Renal cortex interstitium (tissue), 11 donors: ENCODE results near the gene RAB11FIP3. TPM values are rescaled to one million over a fixed set of nuclear protein-coding genes. Genes with fewer than 3 reads are reported as not detected.
"Not testable (repeated sequence)": the region's sequence is repeated elsewhere in the genome, so short reads cannot be mapped to it uniquely, and the experiment has no call there.

Experiments used
- DNase-seq, 11 donors: peaks; one replicate each; pipeline ENCODE4 v3.0.0-alpha.2; 2013; ENCODE audit warnings: low read depth in 9 of 11, low spot score in 4 of 11; ENCODE audit errors: extremely low read depth in 1 of 11
- polyA plus RNA-seq, 3 donors: library from polyadenylated mRNA; unstranded; fragments of 120-200 nt; gene quantifications; one replicate each; pipeline ENCODE4 v1.2.1, GENCODE V29; 2013; ENCODE audit not compliant: insufficient read length in 3 of 3

RAB11FIP3 gene
- polyA plus RNA-seq, 3 donors, result 96.3 to 159 (median 104) TPM

- DNase-seq, result no peak
Observed at GRCh38 chr16:473046-474043, 47.9 kb downstream of the RAB11FIP3 start.

GRCh38 chr16:474420-475122, 49.1 kb downstream of the RAB11FIP3 start:
- DNase-seq, result no peak

GRCh38 chr16:476039-476438, 50.6 kb downstream of the RAB11FIP3 start:
- no peak for DNase-seq

GRCh38 chr16:477301-478157, 52.1 kb downstream of the RAB11FIP3 start:
- no peak for DNase-seq

GRCh38 chr16:478287-478686, 52.8 kb downstream of the RAB11FIP3 start:
- DNase-seq, result not testable (repeated sequence)

GRCh38 chr16:482468-483185, 57.2 kb downstream of the RAB11FIP3 start:
- DNase-seq, result no peak

- no peak for DNase-seq
Observed at GRCh38 chr16:483341-484075, 58.1 kb downstream of the RAB11FIP3 start.

GRCh38 chr16:489606-490005, 64.2 kb downstream of the RAB11FIP3 start:
- DNase-seq, result no peak

- DNase-seq, result no peak
Observed at GRCh38 chr16:490768-491167, 65.3 kb downstream of the RAB11FIP3 start.

GRCh38 chr16:491220-491919, 65.9 kb downstream of the RAB11FIP3 start:
- DNase-seq, result no peak

GRCh38 chr16:492211-492875, 66.9 kb downstream of the RAB11FIP3 start:
- no peak for DNase-seq

- DNase-seq, result not testable (repeated sequence)
Observed at GRCh38 chr16:494676-495075, 69.2 kb downstream of the RAB11FIP3 start.

GRCh38 chr16:495127-495748, 69.8 kb downstream of the RAB11FIP3 start:
- no peak for DNase-seq

- DNase-seq, result no peak
Observed at GRCh38 chr16:496097-496886, 70.8 kb downstream of the RAB11FIP3 start.

- no peak for DNase-seq
Observed at GRCh38 chr16:497258-497657, 71.8 kb downstream of the RAB11FIP3 start.

- no peak for DNase-seq
Observed at GRCh38 chr16:499924-500323, 74.5 kb downstream of the RAB11FIP3 start.
